GM19395 (cell line): ENCODE measurements around the gene NRG3.
"Not testable (repeated sequence)": the region's sequence is repeated elsewhere in the genome, so short reads cannot be mapped to it uniquely, and the experiment has no call there.

Source experiments
- ATAC-seq: cut with Tn5 transposase; IDR thresholded peaks from one replicate; pipeline ENCODE4 v1.9.1; 2021; ENCODE audit warnings: mild to moderate bottlenecking, moderate library complexity; ENCODE audit not compliant: unreplicated experiment

NRG3 gene

DNA sequence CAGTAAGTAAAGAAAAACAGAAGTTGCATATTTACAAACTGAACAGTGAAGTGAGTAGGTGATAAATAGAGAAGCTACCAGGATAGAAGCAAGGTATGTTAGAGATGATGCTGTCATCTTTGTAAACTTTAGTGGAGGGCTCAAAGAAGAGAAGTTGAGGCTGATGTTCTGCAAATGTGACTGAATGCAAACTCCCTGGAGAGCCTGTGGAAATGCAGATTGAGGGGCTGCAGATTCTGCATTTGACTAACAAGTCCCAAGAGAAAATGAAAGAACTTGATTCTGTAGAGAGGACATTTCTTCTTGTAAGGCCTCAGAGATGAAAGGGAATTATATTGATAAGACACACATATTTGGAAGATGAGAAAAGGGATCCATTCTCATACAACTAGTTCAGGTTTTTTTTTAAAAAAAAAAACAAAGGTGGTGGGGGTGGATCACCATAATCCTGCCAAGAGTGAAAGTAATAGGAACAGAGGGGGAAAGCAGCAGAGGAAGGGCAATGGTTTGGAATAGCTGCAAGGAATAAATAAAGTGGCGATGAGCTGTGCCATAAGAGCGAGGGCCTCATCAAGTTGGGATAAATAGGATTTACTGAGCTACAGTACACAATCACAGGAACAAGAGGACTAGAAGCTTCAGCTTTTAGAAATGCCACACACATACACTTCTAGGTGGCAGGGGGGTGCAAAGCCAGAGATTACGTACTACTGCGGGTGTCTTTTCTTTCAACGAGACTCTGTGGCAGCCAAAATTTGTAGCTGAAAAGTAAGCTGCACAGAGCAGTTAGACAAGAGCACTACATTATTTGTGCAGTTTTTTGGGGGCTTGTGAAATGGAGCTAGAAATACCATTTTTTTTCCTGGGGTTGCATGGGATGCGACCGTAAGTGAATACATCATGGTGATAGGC lies 778.5 kb downstream of the NRG3 start:
- ATAC-seq = no peak

- no peak for ATAC-seq
These were observed 785.2 kb downstream of the NRG3 start for GRCh38 chr10:82660205-82660604.

DNA sequence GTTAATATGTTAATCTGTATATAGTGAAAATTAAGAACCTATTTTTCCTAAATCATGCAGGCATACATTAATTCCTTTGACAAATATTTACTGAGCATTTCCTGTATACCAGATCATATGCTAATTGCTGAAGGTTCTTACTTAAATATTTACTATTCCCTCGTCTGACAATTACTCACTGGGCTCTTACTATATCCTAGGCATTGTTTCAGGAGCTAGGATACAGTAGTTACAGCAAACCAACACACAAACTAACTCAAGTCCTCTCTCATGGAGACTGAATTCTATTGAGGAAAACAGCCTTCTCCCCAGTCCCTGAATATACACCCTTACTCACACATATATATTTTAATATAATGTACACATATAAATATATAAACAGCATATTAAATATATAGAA lies 786.0 kb downstream of the NRG3 start:
- ATAC-seq = no peak

- ATAC-seq = no peak
These were observed 786.7 kb downstream of the NRG3 start for GRCh38 chr10:82661701-82662100.

GRCh38 chr10:82668221-82668895 lies 793.4 kb downstream of the NRG3 start:
- ATAC-seq = no peak

- ATAC-seq = no peak
These were observed 799.0 kb downstream of the NRG3 start for GRCh38 chr10:82674036-82674435.

DNA sequence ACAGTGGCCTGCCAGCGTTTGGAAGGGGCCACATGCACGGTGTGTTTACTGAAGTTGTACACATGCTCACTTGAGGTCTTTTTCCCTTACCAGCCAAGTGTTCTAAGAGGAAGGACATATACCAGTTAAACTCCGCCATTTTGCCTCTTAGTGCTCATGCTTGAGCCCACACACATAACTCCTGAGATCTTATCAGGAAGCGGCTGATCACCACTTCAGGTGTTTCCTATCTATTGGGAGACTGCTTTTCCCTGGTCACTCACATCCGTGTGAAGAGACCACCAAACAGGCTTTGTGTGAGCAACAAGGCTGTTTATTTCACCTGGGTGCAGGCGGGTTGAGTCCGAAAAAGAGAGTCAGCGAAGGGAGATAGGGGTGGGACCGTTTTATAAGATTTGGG lies 802.9 kb downstream of the NRG3 start:
- not testable (repeated sequence) for ATAC-seq

DNA sequence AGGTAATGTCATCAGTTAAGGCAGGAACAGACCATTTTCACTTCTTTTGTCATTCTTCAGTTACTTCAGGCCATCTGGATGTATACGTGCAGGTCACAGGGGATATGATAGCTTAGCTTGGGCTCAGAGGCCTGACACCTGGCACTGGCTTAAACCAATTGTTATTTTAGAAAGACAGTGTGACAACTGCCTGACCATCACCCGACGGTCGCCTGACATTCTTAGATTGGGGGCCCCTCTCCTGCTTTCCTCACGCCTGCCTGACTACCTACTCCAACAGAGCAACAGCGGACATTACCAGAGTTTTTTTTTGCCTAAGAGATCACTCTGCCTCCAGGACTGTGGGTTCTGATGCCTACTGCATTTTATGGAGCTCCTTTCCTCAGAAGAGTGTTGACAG lies 803.5 kb downstream of the NRG3 start:
- not testable (repeated sequence) for ATAC-seq

DNA sequence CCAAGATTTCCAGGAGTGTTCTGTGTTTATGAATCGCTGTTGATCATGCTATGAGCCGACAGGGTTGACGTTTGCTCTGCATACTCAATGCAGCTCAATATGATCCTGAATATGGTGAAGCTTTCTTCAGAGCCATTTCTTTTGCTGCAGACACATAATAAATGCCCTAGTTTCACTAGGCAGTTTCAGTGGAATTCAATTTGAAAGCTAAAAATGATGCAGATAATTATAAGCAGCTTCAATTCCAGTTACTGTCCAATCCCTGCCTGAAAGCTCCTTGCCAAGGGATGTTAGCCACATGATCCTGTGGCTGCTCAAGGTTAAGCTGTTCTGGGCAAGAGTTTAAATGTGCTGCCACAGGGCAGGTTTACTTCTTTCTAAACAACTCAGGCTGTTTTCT lies 805.6 kb downstream of the NRG3 start:
- ATAC-seq = no peak

DNA sequence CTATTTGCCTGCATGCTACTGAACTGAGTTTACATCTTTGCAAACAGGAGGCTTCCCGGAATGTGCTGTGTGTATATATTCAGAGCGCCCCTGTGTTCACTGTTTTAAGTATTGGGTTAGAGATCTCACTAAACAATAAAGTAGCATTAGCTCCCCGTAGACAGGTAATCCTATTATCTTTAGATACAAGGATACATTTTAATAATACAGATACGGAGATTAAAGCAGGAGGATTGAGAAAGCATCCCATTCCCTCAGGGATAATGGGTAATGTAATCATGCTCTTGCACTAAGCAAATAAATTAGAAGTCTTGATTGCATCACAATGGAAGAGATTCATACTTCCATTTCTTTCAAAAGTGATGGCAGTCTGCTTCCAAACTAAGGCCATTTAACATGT lies 809.0 kb downstream of the NRG3 start:
- ATAC-seq = no peak

GRCh38 chr10:82685087-82685486 lies 810.1 kb downstream of the NRG3 start:
- no peak for ATAC-seq

DNA sequence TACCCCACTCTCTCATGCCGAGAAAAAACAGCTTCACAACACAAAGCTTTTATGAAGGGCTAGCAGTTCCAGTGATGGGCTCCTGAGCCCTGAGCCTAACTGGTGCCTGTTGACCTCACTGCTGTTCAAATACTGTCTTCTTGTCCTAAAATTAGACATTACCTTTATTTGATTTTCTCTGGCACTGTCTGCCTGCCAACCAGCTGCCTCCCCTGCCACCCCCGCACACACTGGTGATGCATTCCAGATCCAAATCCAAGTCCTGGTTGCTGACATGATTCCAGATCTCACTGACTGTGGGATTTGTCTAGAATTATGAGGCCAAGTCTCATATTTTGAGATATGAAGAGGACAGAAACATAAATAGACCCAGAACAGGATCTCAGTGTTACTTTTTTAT lies 816.2 kb downstream of the NRG3 start:
- no peak for ATAC-seq

- ATAC-seq = no peak
These were observed 817.5 kb downstream of the NRG3 start for GRCh38 chr10:82692458-82692857.

DNA sequence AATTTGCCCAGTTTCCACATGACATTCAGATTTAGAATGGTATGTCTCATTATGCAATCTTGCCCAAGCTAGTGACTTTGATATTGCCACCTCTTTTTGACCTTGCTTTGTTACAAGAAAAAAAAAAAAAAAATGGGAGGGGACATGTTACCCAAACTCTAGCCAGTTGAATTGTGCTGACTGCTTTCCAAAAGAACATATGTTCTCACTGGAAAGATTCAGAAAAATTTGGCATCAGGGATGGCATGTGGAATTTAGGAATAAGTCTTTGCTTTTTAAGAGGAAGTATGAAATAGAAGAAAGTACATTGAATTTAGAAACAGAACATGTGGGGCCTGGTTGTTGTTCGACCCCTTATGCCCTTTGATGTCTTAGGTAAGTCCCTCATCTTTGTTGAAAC lies 846.8 kb downstream of the NRG3 start:
- no peak for ATAC-seq

GRCh38 chr10:82722273-82722672 lies 847.3 kb downstream of the NRG3 start:
- ATAC-seq = no peak

DNA sequence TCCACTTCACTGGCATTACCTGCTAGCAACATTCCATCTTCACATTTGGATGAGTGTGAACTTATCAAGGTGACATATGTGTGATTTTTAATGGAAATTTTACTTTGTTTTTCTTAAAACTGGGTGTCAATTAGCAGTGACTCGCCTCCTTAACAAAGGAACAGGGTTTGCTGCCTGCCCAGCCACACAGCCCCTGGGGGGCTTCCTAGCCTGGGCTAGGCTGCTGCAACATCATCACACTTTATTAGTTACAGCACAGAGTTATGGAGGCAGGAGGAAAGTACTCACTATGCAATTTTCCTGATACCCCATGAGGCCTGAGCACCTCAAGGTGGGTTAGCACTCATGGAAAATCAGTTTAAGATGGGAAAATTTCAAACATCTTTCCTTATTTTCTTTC lies 861.3 kb downstream of the NRG3 start:
- no peak for ATAC-seq

GRCh38 chr10:82737549-82737948 lies 862.6 kb downstream of the NRG3 start:
- ATAC-seq = no peak

DNA sequence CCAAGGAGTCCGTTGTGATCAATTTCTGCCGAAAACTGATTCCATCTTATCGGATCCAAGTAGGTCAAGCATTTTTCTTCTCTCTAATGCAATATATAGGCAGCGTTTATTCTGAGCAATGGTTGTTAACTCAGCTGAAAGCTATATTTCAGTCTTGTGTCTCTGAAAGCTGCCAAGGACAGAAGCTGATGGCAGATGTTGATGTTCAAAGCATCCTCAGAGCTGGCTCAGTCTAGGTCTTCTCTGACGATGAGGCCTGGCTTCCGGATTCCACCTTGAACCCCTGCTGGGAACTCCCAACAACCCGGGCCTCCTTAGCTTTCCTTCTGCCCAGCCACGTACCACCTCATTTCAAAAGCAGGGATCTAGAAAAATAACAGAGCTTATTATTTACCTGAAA lies 863.6 kb downstream of the NRG3 start:
- ATAC-seq = no peak

- ATAC-seq = no peak
These were observed 867.5 kb downstream of the NRG3 start for GRCh38 chr10:82742478-82742877.

GRCh38 chr10:82742898-82743297 lies 867.9 kb downstream of the NRG3 start:
- no peak for ATAC-seq

- ATAC-seq = no peak
These were observed 875.5 kb downstream of the NRG3 start for GRCh38 chr10:82750538-82750937.

- no peak for ATAC-seq
These were observed 882.4 kb downstream of the NRG3 start for GRCh38 chr10:82757397-82757796.
